ENCODE results near the gene GPR171.
"Not testable (repeated sequence)": the region's sequence is repeated elsewhere in the genome, so short reads cannot be mapped to it uniquely, and the experiment has no call there.

The GPR171 gene, protein sequence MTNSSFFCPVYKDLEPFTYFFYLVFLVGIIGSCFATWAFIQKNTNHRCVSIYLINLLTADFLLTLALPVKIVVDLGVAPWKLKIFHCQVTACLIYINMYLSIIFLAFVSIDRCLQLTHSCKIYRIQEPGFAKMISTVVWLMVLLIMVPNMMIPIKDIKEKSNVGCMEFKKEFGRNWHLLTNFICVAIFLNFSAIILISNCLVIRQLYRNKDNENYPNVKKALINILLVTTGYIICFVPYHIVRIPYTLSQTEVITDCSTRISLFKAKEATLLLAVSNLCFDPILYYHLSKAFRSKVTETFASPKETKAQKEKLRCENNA

DNA sequence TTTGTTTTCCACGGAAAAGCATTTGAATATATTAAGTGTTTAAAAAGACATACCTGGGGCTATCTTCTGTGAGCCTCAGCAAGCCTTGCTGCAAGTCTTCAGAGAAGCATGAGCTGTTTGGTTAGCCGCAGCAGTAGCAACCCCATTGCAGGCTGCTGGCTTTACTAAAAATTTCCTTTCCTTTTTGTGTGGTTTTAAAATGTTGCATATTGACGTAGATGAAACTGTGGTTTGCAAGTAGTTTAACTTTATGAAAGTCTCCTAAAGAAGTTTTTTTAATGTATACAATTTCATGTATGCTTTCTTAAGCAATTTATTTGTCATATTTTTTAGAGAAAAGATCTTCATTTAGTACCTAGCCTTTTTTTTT lies at the start of gene GPR171:
TSS of gene GPR171 (minus strand) at position 166 of the 370 bp plus-strand sequence. CDS start 3,830 bp downstream, outside the sequence.
- DNase-seq (ENCODE audit: low spot score) = no peak

GRCh38 chr3:151248772-151249337 lies 45.8 kb upstream of the GPR171 start:
- no peak for DNase-seq (ENCODE audit: low spot score)

DNA sequence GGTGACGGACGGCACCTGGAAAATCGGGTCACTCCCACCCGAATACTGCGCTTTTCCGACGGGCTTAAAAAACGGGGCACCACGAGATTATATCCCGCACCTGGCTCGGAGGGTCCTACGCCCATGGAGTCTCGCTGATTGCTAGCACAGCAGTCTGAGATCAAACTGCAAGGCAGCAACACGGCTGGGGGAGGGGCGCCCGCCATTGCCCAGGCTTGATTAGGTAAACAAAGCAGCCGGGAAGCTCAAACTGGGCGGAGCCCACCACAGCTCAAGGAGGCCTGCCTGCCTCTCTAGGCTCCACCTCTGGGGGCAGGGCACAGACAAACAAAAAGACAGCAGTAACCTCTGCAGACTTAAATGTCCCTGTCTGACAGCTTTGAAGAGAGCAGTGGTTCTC lies 39.0 kb upstream of the GPR171 start:
- DNase-seq (ENCODE audit: low spot score) = not testable (repeated sequence)

GRCh38 chr3:151236736-151237135 lies 33.7 kb upstream of the GPR171 start:
- DNase-seq (ENCODE audit: low spot score) = no peak

GRCh38 chr3:151236316-151236715 lies 33.3 kb upstream of the GPR171 start:
- DNase-seq (ENCODE audit: low spot score) = no peak

DNA sequence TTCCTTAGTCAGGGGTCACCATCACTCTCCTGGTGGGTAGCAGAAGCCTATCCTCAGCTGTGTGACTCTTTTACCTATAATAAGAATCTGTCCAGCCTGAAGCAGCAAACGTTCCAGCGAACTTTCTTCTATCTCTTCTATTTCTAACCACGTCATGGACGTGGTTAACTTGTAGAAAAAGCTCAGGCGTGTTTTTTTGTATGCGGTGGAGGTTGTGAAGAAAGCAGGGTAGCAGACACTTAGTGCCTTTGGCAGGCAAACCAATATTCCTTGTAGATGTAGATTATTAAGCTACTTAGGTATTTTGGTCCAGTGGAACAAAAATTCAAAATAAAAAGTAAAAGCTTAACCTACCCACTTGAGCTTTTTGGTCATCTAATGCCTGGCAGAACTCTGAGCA lies 31.8 kb upstream of the GPR171 start:
- DNase-seq (ENCODE audit: low spot score) = no peak

- no peak for DNase-seq (ENCODE audit: low spot score)
These were observed 30.0 kb upstream of the GPR171 start for GRCh38 chr3:151232991-151233390.

- DNase-seq (ENCODE audit: low spot score) = not testable (repeated sequence)
These were observed 29.4 kb upstream of the GPR171 start for GRCh38 chr3:151232403-151232802.

- peak; percentile 52 for DNase-seq (ENCODE audit: low spot score)
These were observed 27.6 kb upstream of the GPR171 start for GRCh38 chr3:151230646-151231045.

- DNase-seq (ENCODE audit: low spot score) = no peak
These were observed 25.6 kb upstream of the GPR171 start for GRCh38 chr3:151228666-151229040.

- peak; percentile 83 for DNase-seq (ENCODE audit: low spot score)
These were observed 25.0 kb upstream of the GPR171 start for GRCh38 chr3:151227807-151228665.

DNA sequence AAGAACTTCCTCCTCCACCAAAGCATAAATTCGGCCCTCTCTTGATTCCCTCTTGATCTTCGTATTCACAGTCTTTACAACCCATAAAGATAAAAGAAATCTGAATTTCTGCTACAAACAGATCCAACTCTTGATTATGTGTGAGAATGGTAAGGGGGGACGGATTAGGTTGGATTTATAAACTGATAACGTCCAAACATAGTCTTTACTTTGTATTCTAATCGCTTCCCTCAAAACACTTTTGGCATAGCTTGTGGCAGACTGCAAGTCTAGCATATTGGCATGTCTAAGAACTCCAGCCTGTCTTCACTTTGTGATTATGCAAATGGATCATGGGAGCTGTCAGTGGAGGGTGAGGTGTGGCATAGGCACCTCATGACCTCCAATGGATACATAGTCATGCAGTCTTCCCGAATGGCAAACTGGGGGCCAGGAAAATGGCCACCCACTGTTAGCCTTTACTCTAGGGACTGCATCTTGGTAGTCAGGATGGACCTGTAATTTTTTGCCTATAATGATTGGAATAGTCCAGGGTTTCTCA lies 24.3 kb upstream of the GPR171 start:
- DNase-seq (ENCODE audit: low spot score) = no peak

- DNase-seq (ENCODE audit: low spot score) = no peak
These were observed 23.8 kb upstream of the GPR171 start for GRCh38 chr3:151226825-151227224.

- no peak for DNase-seq (ENCODE audit: low spot score)
These were observed 23.1 kb upstream of the GPR171 start for GRCh38 chr3:151226088-151226563.

DNA sequence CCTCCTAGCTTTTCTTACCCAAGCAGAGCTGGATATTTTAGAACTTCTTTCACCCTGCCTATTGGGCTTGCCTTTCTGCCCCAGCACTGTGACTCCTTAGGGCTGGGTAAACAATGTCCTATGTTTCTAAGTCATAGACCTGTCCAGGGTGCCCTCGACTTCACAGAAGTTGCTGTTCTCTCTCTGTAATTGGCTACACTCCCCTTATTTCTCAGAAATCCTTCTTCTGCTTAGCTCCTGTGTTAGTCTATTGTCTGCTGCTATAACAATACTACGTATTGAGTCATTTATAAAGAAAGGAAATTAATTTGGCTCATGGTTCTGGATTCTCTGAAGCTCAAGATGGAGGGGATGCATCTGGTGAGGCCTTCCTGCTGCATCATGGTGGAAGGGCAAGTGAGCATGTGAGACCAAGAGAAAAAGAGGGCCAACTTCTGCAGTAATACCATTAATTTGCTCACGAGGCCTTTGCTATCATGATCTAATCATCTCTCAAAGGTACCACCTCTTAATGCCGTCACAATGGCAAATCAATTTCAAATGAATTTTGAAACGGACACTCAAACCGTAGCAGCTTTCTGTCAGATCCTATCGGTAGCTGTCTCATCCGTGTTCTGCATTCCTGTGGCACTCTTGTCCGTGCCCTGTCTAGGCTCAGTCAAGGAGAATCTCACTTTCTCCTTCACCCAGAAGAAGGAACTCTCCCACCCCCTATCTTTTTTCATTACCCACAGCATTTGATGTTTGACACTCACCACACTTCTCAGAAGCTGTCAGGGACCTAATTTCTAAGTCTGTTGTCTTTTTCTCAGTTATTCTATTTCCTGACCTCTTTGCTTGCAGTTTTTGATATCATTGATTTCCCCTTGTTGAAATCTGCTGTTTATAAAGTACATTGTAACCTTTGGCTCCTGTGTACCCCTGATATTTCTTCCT lies 22.3 kb upstream of the GPR171 start:
- DNase-seq (ENCODE audit: low spot score) = no peak

- no peak for DNase-seq (ENCODE audit: low spot score)
These were observed 21.4 kb upstream of the GPR171 start for GRCh38 chr3:151224268-151224866.

DNA sequence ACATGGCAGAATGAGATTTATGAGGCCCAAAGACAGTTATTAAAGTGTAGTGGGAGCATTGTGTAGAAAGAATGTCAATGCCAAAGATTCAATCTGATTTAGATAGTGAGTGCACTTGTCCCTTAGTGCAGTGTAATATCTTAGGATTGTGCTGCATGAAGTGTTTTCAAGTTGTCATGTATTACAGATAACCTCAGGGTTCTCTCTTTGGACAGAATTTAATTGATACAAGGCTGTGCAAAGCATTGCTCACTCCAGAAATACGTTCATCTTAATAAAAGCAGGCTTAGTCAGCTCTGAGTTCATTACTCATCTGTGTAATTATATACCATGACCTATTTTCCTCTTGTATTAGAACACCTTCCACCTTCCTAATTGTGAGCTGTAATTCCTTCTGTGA lies 16.0 kb upstream of the GPR171 start:
- DNase-seq (ENCODE audit: low spot score) = no peak

DNA sequence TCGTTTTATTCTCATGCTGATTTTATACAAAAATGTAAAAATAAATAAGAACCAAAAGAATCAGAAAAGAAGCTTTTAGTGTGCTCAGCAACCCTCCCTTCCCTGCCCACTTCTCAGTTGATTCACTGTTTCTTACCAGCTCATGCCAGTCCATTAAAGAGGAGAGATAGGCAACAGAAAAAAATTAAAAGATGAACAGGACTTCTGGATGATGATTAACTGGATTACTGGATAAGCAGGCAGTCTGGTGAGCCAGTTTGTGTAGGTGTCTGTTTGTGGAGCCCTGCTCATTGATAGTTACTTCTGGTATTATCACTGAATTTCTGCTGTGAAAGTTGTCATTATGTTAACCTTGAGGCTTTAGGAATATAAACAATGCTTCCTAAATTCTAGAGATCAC lies 15.1 kb upstream of the GPR171 start:
- no peak for DNase-seq (ENCODE audit: low spot score)

GRCh38 chr3:151216641-151217607 lies 13.9 kb upstream of the GPR171 start:
- DNase-seq (ENCODE audit: low spot score) = no peak

DNA sequence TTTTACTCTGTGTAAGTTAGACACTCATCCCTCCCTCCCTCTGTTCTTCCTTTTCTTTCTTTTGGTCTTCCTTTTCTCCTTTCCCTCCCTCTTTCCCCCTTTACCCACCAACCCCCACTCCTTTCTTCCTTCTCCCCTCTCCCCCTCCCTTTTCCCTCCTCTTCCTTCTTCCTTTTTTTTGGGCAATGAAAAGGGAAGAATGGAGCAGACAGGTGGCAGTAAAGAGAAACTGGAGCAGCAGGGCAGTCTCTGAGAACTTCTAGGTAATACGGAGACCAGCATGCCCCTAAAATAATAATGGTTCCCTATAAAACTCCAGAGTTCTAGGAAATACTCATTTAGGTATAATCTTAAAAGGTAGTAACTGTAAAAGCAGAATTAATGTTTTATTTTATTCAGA lies 11.4 kb upstream of the GPR171 start:
- no peak for DNase-seq (ENCODE audit: low spot score)

All from germinal center (tissue), 1 donor.